HG02642 (cell line): Measurements from ENCODE around the gene ESPNL.

ENCODE experiments used
- ATAC-seq: cut with Tn5 transposase; IDR thresholded peaks from one replicate; pipeline ENCODE4 v1.9.1; 2021; ENCODE audit warnings: mild to moderate bottlenecking; ENCODE audit not compliant: unreplicated experiment, poor library complexity

The ESPNL gene

GRCh38 chr2:238139196-238140039 lies 39.3 kb downstream of the ESPNL start:
- no peak for ATAC-seq

GRCh38 chr2:238140040-238140439 lies 39.9 kb downstream of the ESPNL start:
- no peak for ATAC-seq

GRCh38 chr2:238140721-238141540 lies 40.8 kb downstream of the ESPNL start:
- no peak for ATAC-seq

- no peak for ATAC-seq
These were observed 41.6 kb downstream of the ESPNL start for GRCh38 chr2:238141541-238142318.

- ATAC-seq: no peak
These were observed 42.5 kb downstream of the ESPNL start for GRCh38 chr2:238142382-238143205.

- no peak for ATAC-seq
These were observed 43.3 kb downstream of the ESPNL start for GRCh38 chr2:238143239-238143951.

- no peak for ATAC-seq
These were observed 44.1 kb downstream of the ESPNL start for GRCh38 chr2:238144262-238144661.

GRCh38 chr2:238145046-238145445 lies 44.9 kb downstream of the ESPNL start:
- ATAC-seq: no peak

- no peak for ATAC-seq
These were observed 45.7 kb downstream of the ESPNL start for GRCh38 chr2:238145851-238146250.

- no peak for ATAC-seq
These were observed 46.9 kb downstream of the ESPNL start for GRCh38 chr2:238146884-238147544.

- ATAC-seq: no peak
These were observed 48.8 kb downstream of the ESPNL start for GRCh38 chr2:238148981-238149380.

- ATAC-seq: no peak
These were observed 49.9 kb downstream of the ESPNL start for GRCh38 chr2:238149841-238150572.

- ATAC-seq: no peak
These were observed 50.5 kb downstream of the ESPNL start for GRCh38 chr2:238150686-238151085.

GRCh38 chr2:238151205-238151604 lies 51.1 kb downstream of the ESPNL start:
- no peak for ATAC-seq

GRCh38 chr2:238151628-238152235 lies 51.6 kb downstream of the ESPNL start:
- no peak for ATAC-seq

GRCh38 chr2:238152771-238153688 lies 52.9 kb downstream of the ESPNL start:
- ATAC-seq: no peak

- no peak for ATAC-seq
These were observed 54.4 kb downstream of the ESPNL start for GRCh38 chr2:238154570-238154969.
